IMR-90 (cell line): ENCODE data around the gene PMPCA. TPM values are rescaled to one million over a fixed set of nuclear protein-coding genes. Genes with fewer than 3 reads are reported as not detected.

Experiments used
- ATAC-seq: fragments of 200-7000 bp; cut with Tn5 transposase; 2 replicates; pipeline ENCODE4 v1.9.1; 2020; ENCODE audit warnings: low read depth, mild to moderate bottlenecking, moderate library complexity
- BruUV-seq: library from RNA; stranded (reverse); fragments of 400-500 nt; replicated peaks from 2 replicates; lab custom pipeline; 2021; lab: Mats Ljungman, UMichigan
- CTCF ChIA-PET: fragments of 300-600 bp; formaldehyde crosslinking; extraction: SDS; loops from one replicate; lab custom pipeline; 2021; ENCODE audit warnings: antibody characterized with exemption; lab: Yijun Ruan, JAX
- POLR2A ChIA-PET: fragments of 300-600 bp; sonication (Branson Sonifier 250); formaldehyde crosslinking; loops from one replicate; lab custom pipeline; 2022; ENCODE audit warnings: antibody characterized with exemption; ENCODE audit not compliant: unreplicated experiment; lab: Charles Lee
- DNase-seq: peaks from one replicate; pipeline ENCODE4 v3.0.0; 2013
- H2AFZ ChIP-seq: replicated peaks from 2 replicates; pipeline ENCODE3; 2013; ENCODE audit warnings: low read length, mild to moderate bottlenecking; ENCODE audit not compliant: poor library complexity
- H2AK5ac ChIP-seq: 2 replicates; pipeline ENCODE4 v1.6.1; 2013; ENCODE audit warnings: low read depth, low read length, inconsistent platforms
- H2AK9ac ChIP-seq: replicated peaks from 2 replicates; pipeline ENCODE3; 2013; ENCODE audit warnings: mild to moderate bottlenecking, low read depth, low read length, moderate library complexity; ENCODE audit not compliant: poor library complexity
- H2BK120ac ChIP-seq: 2 replicates; pipeline ENCODE4 v1.6.1; 2013; ENCODE audit warnings: low read depth, low read length, inconsistent platforms
- H2BK15ac ChIP-seq: 3 replicates; pipeline ENCODE4 v1.6.1; 2013; ENCODE audit warnings: low read depth, low read length, inconsistent platforms
- H2BK20ac ChIP-seq: 2 replicates; pipeline ENCODE4 v1.6.1; 2013; ENCODE audit warnings: low read depth, mild to moderate bottlenecking, inconsistent platforms, low read length, moderate library complexity
- H2BK5ac ChIP-seq: 2 replicates; pipeline ENCODE4 v1.6.1; 2013; ENCODE audit warnings: mild to moderate bottlenecking, low read depth, low read length, inconsistent platforms; ENCODE audit not compliant: poor library complexity, severe bottlenecking
- H3K14ac ChIP-seq: replicated peaks from 2 replicates; pipeline ENCODE4 v1.6.1; 2013; ENCODE audit warnings: low read depth, low read length, inconsistent platforms
- H3K18ac ChIP-seq: 2 replicates; pipeline ENCODE4 v1.6.1; 2013; ENCODE audit warnings: low read depth, low read length, control low read depth
- H3K23ac ChIP-seq: 2 replicates; pipeline ENCODE4 v1.6.1; 2013; ENCODE audit warnings: low read depth, low read length, inconsistent platforms
- H3K27ac ChIP-seq: 2 replicates; pipeline ENCODE4 v1.5.1; 2013; ENCODE audit warnings: mild to moderate bottlenecking, control low read depth, low read length; ENCODE audit not compliant: insufficient read depth
- H3K27me3 ChIP-seq: 2 replicates; pipeline ENCODE4 v1.6.1; 2013; ENCODE audit warnings: low read length; ENCODE audit not compliant: control insufficient read depth, insufficient read depth
- H3K36me3 ChIP-seq: 2 replicates; pipeline ENCODE4 v1.6.1; 2013; ENCODE audit warnings: low read length, mixed read lengths; ENCODE audit not compliant: control insufficient read depth, insufficient read depth
- H3K4ac ChIP-seq: 2 replicates; pipeline ENCODE4 v1.6.1; 2013; ENCODE audit warnings: low read depth, low read length, inconsistent platforms
- H3K4me1 ChIP-seq: 2 replicates; pipeline ENCODE4 v1.6.1; 2013; ENCODE audit warnings: low read length, mixed read lengths; ENCODE audit not compliant: control insufficient read depth, insufficient read depth
- H3K4me2 ChIP-seq: 2 replicates; pipeline ENCODE4 v1.6.1; 2013; ENCODE audit warnings: low read depth, mild to moderate bottlenecking, control low read depth, low read length, moderate library complexity
- H3K4me3 ChIP-seq: 2 replicates; pipeline ENCODE4 v1.5.1; 2013; ENCODE audit warnings: low read depth, mild to moderate bottlenecking, control low read depth, low read length, moderate library complexity; ENCODE audit not compliant: insufficient read depth
- H3K56ac ChIP-seq: 2 replicates; pipeline ENCODE4 v1.6.1; 2013; ENCODE audit warnings: low read length, inconsistent platforms; ENCODE audit not compliant: insufficient read depth; ENCODE audit errors: extremely low read depth
- H3K79me1 ChIP-seq, 2 experiments: 2 replicates each; pipeline ENCODE4 v1.6.1; 2013; ENCODE audit warnings: low read length in 2 of 2, inconsistent platforms in 1 of 2, low read depth in 1 of 2
- H3K9ac ChIP-seq: 2 replicates; pipeline ENCODE4 v1.6.1; 2013; ENCODE audit warnings: low read depth, low read length, control low read depth
- H3K9me1 ChIP-seq: 2 replicates; pipeline ENCODE4 v1.6.1; 2013; ENCODE audit warnings: low read length, inconsistent platforms; ENCODE audit not compliant: insufficient read depth
- H3K9me3 ChIP-seq: 2 replicates; pipeline ENCODE4 v1.6.1; 2013; ENCODE audit warnings: low read length; ENCODE audit not compliant: control insufficient read depth, insufficient read depth
- H4K20me1 ChIP-seq: 2 replicates; pipeline ENCODE4 v1.6.1; 2013; ENCODE audit warnings: low read length, inconsistent platforms; ENCODE audit not compliant: insufficient read depth
- H4K5ac ChIP-seq: 2 replicates; pipeline ENCODE4 v1.6.1; 2013; ENCODE audit warnings: mild to moderate bottlenecking, low read depth, low read length, control low read depth
- H4K8ac ChIP-seq, 2 experiments: 2 replicates each; pipeline ENCODE4 v1.6.1; 2013; ENCODE audit warnings: low read depth in 2 of 2, low read length in 2 of 2, control low read depth in 1 of 2, inconsistent platforms in 1 of 2
- H4K91ac ChIP-seq: 2 replicates; pipeline ENCODE4 v1.6.1; 2013; ENCODE audit warnings: low read depth, low read length, inconsistent platforms; ENCODE audit not compliant: insufficient read depth
- CEBPB ChIP-seq: IDR thresholded peaks from 2 replicates; pipeline ENCODE4 v1.6.1; 2012; ENCODE audit warnings: low read depth, low read length, improper control_type of control experiment
- CHD1 ChIP-seq: IDR thresholded peaks from 2 replicates; pipeline ENCODE4 v1.6.1; 2012; ENCODE audit warnings: low read depth, low read length, improper control_type of control experiment
- ELK1 ChIP-seq: fragments of 150-350 bp; IDR thresholded peaks from 2 replicates; pipeline ENCODE4 v1.6.1; 2016; ENCODE audit warnings: low read depth, mild to moderate bottlenecking, low read length, moderate library complexity, borderline replicate concordance
- FOS ChIP-seq: fragments of 150-350 bp; IDR thresholded peaks from 2 replicates; pipeline ENCODE4 v1.6.1; 2016; ENCODE audit warnings: low read depth, low read length
- MAFK ChIP-seq: IDR thresholded peaks from 2 replicates; pipeline ENCODE4 v1.6.1; 2012; ENCODE audit warnings: low read depth, low read length, improper control_type of control experiment
- MAZ ChIP-seq: IDR thresholded peaks from 2 replicates; pipeline ENCODE4 v1.6.1; 2012; ENCODE audit warnings: low read depth, mild to moderate bottlenecking, low read length, improper control_type of control experiment, moderate library complexity, borderline replicate concordance
- MXI1 ChIP-seq: IDR thresholded peaks from 2 replicates; pipeline ENCODE4 v1.6.1; 2012; ENCODE audit warnings: low read depth, mild to moderate bottlenecking, low read length, moderate library complexity, borderline replicate concordance
- NFE2L2 ChIP-seq: fragments of 150-350 bp; IDR thresholded peaks from 2 replicates; pipeline ENCODE4 v1.6.1; 2016; ENCODE audit warnings: low read depth, mild to moderate bottlenecking, low read length
- POLR2A ChIP-seq: IDR thresholded peaks from 2 replicates; pipeline ENCODE4 v1.6.1; 2012; ENCODE audit warnings: mild to moderate bottlenecking, low read depth, low read length
- RCOR1 ChIP-seq: IDR thresholded peaks from 2 replicates; pipeline ENCODE4 v1.6.1; 2012; ENCODE audit warnings: mild to moderate bottlenecking, low read length, improper control_type of control experiment; ENCODE audit not compliant: insufficient replicate concordance
- RFX5 ChIP-seq: IDR thresholded peaks from 2 replicates; pipeline ENCODE4 v1.8.0; 2012; ENCODE audit warnings: low read depth, mild to moderate bottlenecking, low read length, moderate library complexity
- SMC3 ChIP-seq: fragments of 150-350 bp; IDR thresholded peaks from 2 replicates; pipeline ENCODE4 v1.6.1; 2016; ENCODE audit warnings: low read depth, mild to moderate bottlenecking, antibody characterized with exemption, low read length, moderate library complexity
- WGBS, 2 experiments: methylation state at CpG; one replicate each; pipeline versions ENCODE4 v1.1.5 to v1.1.7; 2013; ENCODE audit warnings: missing lambda C conversion rate in 2 of 2; ENCODE audit not compliant: insufficient read length in 1 of 2; ENCODE audit errors: extremely low coverage in 2 of 2; 5-methylcytosine and 5-hydroxymethylcytosine counted together
- dilution Hi-C: fragments of 300-500 bp; cut with HindIII; formaldehyde crosslinking; loops from one replicate; pipeline ENCODE4 v1.14.3; 2018; ENCODE audit warnings: low sequenced_read_pairs; ENCODE audit not compliant: unreplicated experiment
- in situ Hi-C: fragments of 300-500 bp; cut with MboI; formaldehyde crosslinking; loops from 3 replicates; pipeline ENCODE4 v1.14.3; 2019; ENCODE audit warnings: low sequenced_read_pairs, inconsistent platforms, mixed read lengths
- intact Hi-C: fragments of 100-400 bp; cut with micrococcal nuclease; formaldehyde crosslinking; loops from 2 replicates; pipeline ENCODE4 v1.10.0; 2022
- polyA plus RNA-seq, 3 experiments: library from polyadenylated mRNA; depleted of rRNA; stranded (reverse); fragments of >200 nt; gene quantifications; 2 replicates each; pipeline ENCODE4 v1.2.3, GENCODE V29; 2012; ENCODE audit warnings: low replicate concordance in 1 of 3
- total RNA-seq: library from RNA; depleted of rRNA; stranded (reverse); fragments of >200 nt; gene quantifications from 2 replicates; pipeline ENCODE4 v1.2.3, GENCODE V29; 2012
- TF ChIP-seq, protein P1 (sequence below): conservative IDR thresholded peaks from 2 replicates; pipeline ENCODE4 v1.5.1; 2012; ENCODE audit warnings: mild to moderate bottlenecking, low read depth, low read length, improper control_type of control experiment

Gene PMPCA
- total and polyA plus RNA-seq, 2 of the 4 experiments (the other 2 are of a cell fraction) = 62.6 to 95.8 TPM

GRCh38 chr9:136442265-136442664 is 31.8 kb downstream of the PMPCA start:
- H3K18ac ChIP-seq = no peak overlapping the region
- intact Hi-C loops (no loop called here), in situ Hi-C loops (no loop called here), dilution Hi-C loops (no loop called here)
- POLR2A ChIA-PET = no interaction called here
- no peaks in the 10 kb centered on the region for H3K27me3 ChIP-seq
- H3K4me3 ChIP-seq = no peak overlapping the region
- H3K9me1 ChIP-seq = peaks cover 5% of the 10 kb centered on the region; the same call in 1 of the 2 replicates
- H2BK20ac ChIP-seq = no peak overlapping the region
- H2BK5ac ChIP-seq = no peak overlapping the region
- H3K9ac ChIP-seq = no peak overlapping the region
- no peak overlapping the region for H3K27ac ChIP-seq
- no peak overlapping the region for H4K91ac ChIP-seq
- peaks cover 7% of the 10 kb centered on the region for H3K4me1 ChIP-seq
- no peak overlapping the region for H2BK120ac ChIP-seq
- H2AK5ac ChIP-seq = no peak overlapping the region
- H3K9me3 ChIP-seq = no peaks in the 10 kb centered on the region
- H3K56ac ChIP-seq = no peak overlapping the region
- H2BK15ac ChIP-seq = no peak overlapping the region
- peaks cover 47% of the 10 kb centered on the region for H4K20me1 ChIP-seq
- no peak overlapping the region for H4K5ac ChIP-seq
- CTCF ChIA-PET = no interaction called here
- BruUV-seq = no TSS peak
- ATAC-seq = no peak
- H3K14ac ChIP-seq = no peak overlapping the region
- 60% methylated on average over 1 of the region's 5 CpGs; no CpG with 5 or more reads in 1 of the 2 experiments for WGBS, 2 experiments
- peaks cover 66% of the 10 kb centered on the region for H3K36me3 ChIP-seq
- H2AK9ac ChIP-seq = no peak overlapping the region
- no peak overlapping the region for H3K23ac ChIP-seq
- no peak for TF ChIP-seq NFE2L2
- no peak for TF ChIP-seq SMC3
- TF ChIP-seq RFX5 = no peak
- no peak for TF ChIP-seq CEBPB
- TF ChIP-seq POLR2A = no peak
- TF ChIP-seq FOS = no peak
- TF ChIP-seq RCOR1 = no peak
- no peak for TF ChIP-seq MXI1
- TF ChIP-seq, protein P1, sequence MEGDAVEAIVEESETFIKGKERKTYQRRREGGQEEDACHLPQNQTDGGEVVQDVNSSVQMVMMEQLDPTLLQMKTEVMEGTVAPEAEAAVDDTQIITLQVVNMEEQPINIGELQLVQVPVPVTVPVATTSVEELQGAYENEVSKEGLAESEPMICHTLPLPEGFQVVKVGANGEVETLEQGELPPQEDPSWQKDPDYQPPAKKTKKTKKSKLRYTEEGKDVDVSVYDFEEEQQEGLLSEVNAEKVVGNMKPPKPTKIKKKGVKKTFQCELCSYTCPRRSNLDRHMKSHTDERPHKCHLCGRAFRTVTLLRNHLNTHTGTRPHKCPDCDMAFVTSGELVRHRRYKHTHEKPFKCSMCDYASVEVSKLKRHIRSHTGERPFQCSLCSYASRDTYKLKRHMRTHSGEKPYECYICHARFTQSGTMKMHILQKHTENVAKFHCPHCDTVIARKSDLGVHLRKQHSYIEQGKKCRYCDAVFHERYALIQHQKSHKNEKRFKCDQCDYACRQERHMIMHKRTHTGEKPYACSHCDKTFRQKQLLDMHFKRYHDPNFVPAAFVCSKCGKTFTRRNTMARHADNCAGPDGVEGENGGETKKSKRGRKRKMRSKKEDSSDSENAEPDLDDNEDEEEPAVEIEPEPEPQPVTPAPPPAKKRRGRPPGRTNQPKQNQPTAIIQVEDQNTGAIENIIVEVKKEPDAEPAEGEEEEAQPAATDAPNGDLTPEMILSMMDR = no peak
- TF ChIP-seq CHD1 = no peak
- no peak for TF ChIP-seq MAFK
- TF ChIP-seq ELK1 = no peak
- no peak for TF ChIP-seq MAZ
- no peak overlapping the region for H4K8ac ChIP-seq
- DNase-seq = no peak
- H3K4me2 ChIP-seq = no peak overlapping the region
- no peak overlapping the region for H2AFZ ChIP-seq
- H3K4ac ChIP-seq = no peak overlapping the region
- H3K79me1 ChIP-seq = peaks cover 2 to 59% of the 10 kb centered on the region in 2 experiments; a peak in 3 of 4 replicates
